ENCODE data around the gene SPACA9. TPM values are rescaled to one million over a fixed set of nuclear protein-coding genes. Genes with fewer than 3 reads are reported as not detected.

The SPACA9 gene
- total RNA-seq, 1 experiment from 2014 or later: 1.3 TPM

GRCh38 chr9:132914924-132915323 lies 36.2 kb downstream of the SPACA9 start:
- H3K4me1 ChIP-seq (ENCODE audit: insufficient read depth, low read length): no peaks in the 10 kb centered on the region
- H4K20me1 ChIP-seq (ENCODE audit: control insufficient read depth, insufficient read depth, insufficient read length): no peaks in the 10 kb centered on the region
- H2BK15ac ChIP-seq (ENCODE audit: low read depth, low read length): no peak overlapping the region
- H3K56ac ChIP-seq (ENCODE audit: insufficient read length, low read depth, low read length): no peak overlapping the region
- no peak overlapping the region for H3K4ac ChIP-seq (ENCODE audit: low read depth, low read length)
- no peak overlapping the region for H3K27ac Mint-ChIP-seq
- H3K4me2 ChIP-seq (ENCODE audit: insufficient read depth, insufficient read length, low read length): no peak overlapping the region
- H4K8ac ChIP-seq (replicated peaks; ENCODE audit: insufficient read length, low read depth, low read length): no peak overlapping the region
- H3K9me3 Mint-ChIP-seq: no peaks in the 10 kb centered on the region
- H3T11ph ChIP-seq (ENCODE audit: low read length): no peak overlapping the region
- H3K9me3 ChIP-seq (ENCODE audit: control insufficient read depth, low read depth, low read length): no peaks in the 10 kb centered on the region
- H4K91ac ChIP-seq (ENCODE audit: insufficient read length, low read depth, low read length): no peak overlapping the region
- no peaks in the 10 kb centered on the region for H3K79me2 ChIP-seq (ENCODE audit: insufficient read depth, low read length)
- no peaks in the 10 kb centered on the region for H3K4me1 Mint-ChIP-seq
- no peak overlapping the region for H3K18ac ChIP-seq (ENCODE audit: insufficient read length, low read depth, low read length)
- no peak overlapping the region for H2BK12ac ChIP-seq (ENCODE audit: insufficient read length, low read depth, low read length)
- no peak overlapping the region for H2BK120ac ChIP-seq (ENCODE audit: low read depth, low read length, poor library complexity, severe bottlenecking)
- no peak overlapping the region for H3K27ac ChIP-seq (ENCODE audit: insufficient read length, low read depth, low read length)
- peaks cover 16 to 64% (median 37%) of the 10 kb centered on the region in 3 experiments for H3K36me3 Mint-ChIP-seq (ENCODE audit: insufficient read depth in 1 of 3, low read depth in 3 of 3)
- H2AK5ac ChIP-seq (ENCODE audit: insufficient read length, low read length): no peak overlapping the region
- no CpG with 5 or more reads among the region's 6 CpGs for WGBS (ENCODE audit: extremely low coverage, insufficient read length, low lambda C conversion rate)
- H4K5ac ChIP-seq (ENCODE audit: insufficient read length, low read depth, low read length): no peak overlapping the region
- H3K14ac ChIP-seq (ENCODE audit: insufficient read depth, low read length): no peak overlapping the region; the same call in 1 of the 2 replicates
- no peak overlapping the region for H2BK5ac ChIP-seq (ENCODE audit: insufficient read length, low read length)
- no peak overlapping the region for H3K23ac ChIP-seq (ENCODE audit: insufficient read length, low read depth, low read length)
- H2BK20ac ChIP-seq (ENCODE audit: low read depth, low read length, poor library complexity, severe bottlenecking): no peak overlapping the region
- no peak for TF ChIP-seq CTCF (conservative IDR thresholded peaks at IDR 0.05)
- no peak for DNase-seq
- no peaks in the 10 kb centered on the region for H3K23me2 ChIP-seq (ENCODE audit: insufficient read length, low read depth, low read length, poor library complexity, severe bottlenecking)
- H2AFZ ChIP-seq (ENCODE audit: low read length): no peak overlapping the region
- no peak overlapping the region for H3K9ac ChIP-seq (ENCODE audit: extremely low read depth, insufficient read length, low read length)
- H3K4me3 Mint-ChIP-seq: no peak overlapping the region
- H3K27me3 Mint-ChIP-seq (ENCODE audit: low read depth): no peaks in the 10 kb centered on the region
- no peaks in the 10 kb centered on the region for H3K79me1 ChIP-seq (ENCODE audit: insufficient read depth, low read depth, low read length, poor library complexity, severe bottlenecking)
- H3K27me3 ChIP-seq (ENCODE audit: insufficient read depth, low read length): no peaks in the 10 kb centered on the region

All from H9 (cell line).